Left renal pelvis (tissue), 4 donors: ENCODE data around the gene IL16. TPM values are rescaled to one million over a fixed set of nuclear protein-coding genes. Genes with fewer than 3 reads are reported as not detected.
"Not testable (repeated sequence)": the region's sequence is repeated elsewhere in the genome, so short reads cannot be mapped to it uniquely, and the experiment has no call there.

Source experiments
- DNase-seq, 4 donors: peaks; one replicate each; pipeline ENCODE4 v3.0.0-alpha.2; 2013; ENCODE audit warnings: low read depth in 4 of 4, low spot score in 3 of 4
- polyA plus RNA-seq, 4 donors: library from polyadenylated mRNA; unstranded; fragments of 120-200 nt; gene quantifications; one replicate each; pipeline ENCODE4 v1.2.1, GENCODE V29; 2013; ENCODE audit not compliant: insufficient read length in 4 of 4

Gene IL16
- polyA plus RNA-seq, 4 donors = 4.1 to 7.1 (median 5.6) TPM

DNA sequence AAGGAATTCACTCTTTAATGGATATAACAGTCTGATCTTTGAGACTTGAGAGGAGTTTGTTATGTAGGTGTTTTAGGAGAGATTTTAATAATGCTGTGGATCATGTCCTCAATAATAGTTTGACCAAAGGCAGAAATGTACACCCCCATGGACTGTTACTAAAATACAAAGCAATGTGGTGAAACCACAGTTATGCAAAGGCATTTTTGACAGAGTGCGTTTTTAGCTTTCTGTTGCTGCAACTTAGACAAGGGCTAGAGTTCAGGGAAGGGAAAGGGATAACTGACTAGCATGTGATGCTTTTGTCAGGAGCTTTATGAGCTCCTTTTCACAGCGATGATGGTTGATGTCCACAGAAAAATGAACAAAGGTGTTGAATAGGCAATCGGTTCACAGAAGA is 130.8 kb downstream of the IL16 start:
- no peak for DNase-seq

DNA sequence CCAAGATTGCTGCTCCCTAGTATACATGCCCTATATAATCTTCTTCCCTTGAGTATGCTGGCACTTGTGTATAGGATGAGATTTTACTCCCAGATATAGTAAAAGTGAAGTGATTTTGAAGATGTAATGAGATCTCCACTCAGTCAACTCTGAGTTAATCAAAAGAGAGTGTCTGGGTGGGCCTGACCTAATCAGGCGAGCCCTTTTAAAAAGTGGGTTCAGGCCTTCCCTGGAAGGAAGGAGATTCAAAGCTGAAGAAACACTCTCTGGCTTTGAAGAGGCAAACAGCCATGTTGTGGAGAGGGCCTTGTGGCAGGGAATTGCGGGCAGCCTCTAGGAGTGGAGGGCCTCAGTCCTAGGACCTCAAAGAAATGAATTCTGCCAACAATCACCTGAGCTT is 132.8 kb downstream of the IL16 start:
- no peak for DNase-seq

DNA sequence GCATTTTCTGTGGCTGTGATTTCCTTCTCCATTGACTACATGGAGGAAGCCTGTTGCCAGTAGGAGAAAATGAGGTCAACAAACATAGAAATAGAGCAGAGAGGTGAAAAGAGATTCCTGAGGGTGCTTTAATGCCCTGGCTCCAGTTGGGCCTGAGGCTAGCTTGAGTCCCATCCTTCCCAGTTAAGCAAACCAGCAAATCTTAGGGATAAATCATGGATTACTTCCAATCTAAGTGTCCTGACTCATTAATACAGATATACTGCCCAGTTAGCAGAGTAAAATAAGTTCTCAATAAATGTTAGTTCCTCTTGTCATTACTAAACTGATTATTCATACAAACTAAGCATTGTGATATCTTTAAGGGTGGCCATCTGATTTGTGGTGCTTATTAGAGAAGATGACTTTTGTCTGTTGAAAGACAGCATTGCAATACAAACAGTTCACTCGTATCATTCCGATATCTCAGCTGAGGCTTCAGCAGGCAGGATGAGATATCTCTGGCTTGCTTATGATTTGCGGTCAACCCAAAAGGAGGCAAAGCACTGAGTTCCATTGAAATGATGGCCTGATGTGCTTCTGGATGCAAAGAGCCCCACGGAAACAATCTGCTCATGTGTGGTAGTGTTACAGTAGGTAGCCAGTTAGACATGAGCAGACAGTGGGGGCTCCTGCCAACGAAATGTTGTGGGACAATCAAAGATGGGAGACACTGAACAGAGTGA is 133.8 kb downstream of the IL16 start:
- no peak for DNase-seq

DNA sequence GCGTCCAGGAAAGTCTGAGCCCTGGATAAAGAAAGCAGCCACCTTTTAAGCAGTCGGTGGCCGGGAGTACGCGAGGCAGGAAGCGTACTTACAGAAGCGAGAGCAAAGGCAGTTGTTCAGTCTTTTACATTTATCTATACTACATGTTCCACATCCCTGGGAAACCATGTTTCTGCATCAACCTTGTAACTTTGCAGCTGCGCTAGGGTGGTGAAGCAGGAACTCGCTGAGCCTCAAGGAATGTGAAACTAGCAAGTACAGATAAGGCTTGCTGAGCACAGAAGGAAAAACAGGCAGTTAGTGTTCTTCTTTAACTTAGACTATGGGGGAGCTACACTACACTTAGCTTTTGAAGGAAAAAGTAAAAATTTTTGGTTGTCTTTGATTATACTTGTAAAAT is 134.5 kb downstream of the IL16 start:
- DNase-seq = not testable (repeated sequence)

DNA sequence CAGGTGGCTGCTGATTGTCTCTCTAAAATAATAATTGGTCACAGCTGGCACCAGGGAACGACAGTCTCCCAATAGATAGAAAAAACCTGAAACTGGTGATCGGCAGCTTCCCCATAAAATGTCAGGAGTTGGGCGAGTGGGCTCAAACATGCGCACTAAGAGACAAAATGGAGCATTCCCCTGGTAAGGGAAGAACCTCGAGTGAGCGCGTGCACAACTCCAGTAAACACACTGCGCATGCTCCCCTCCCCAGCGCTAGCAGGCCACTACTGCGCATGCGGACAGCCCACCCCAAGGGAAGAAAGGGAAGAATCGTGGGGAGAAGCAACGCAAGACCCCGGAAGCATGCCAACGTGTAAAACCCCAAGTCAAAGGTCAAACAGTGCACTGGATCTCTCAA is 134.9 kb downstream of the IL16 start:
- no peak for DNase-seq

DNA sequence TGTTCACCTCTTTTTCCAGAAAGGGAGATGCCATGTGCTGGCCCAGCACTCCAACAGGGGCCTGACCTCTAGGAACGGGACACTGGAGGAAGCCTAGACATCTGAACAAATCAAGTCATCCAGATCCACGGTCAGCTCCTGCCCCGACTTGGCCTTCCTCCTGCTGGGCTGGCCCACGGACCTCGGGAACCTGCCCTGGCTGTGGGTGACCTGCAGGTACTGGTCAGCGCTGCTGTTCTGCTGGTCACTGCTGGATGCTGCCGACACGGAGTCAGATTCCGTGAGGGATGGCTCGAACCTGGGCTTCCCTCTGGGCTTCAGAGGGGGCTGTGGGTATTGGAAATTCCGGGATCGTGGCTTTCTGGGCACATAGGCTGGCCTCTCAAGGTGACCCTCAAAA is 135.6 kb downstream of the IL16 start:
- DNase-seq = no peak

DNA sequence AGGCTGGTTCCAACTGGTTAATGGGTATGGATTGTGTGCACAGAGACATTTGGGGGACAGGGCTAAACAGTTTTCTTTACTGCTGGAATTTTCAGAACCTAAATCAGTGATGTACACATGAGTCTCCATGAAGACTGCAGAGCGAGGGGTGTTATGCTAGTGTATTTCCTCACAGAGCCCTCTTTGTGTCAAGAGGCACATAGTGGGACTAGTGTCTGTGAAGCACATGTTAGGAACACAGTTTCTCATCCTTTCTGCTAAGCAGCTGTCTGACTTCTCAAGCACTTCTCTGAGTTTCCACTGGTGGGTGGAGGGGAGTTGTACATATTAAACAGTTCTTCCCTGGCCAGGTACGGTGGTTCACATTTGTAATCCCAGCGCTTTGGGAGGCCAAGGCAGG is 136.7 kb downstream of the IL16 start:
- DNase-seq = no peak

DNA sequence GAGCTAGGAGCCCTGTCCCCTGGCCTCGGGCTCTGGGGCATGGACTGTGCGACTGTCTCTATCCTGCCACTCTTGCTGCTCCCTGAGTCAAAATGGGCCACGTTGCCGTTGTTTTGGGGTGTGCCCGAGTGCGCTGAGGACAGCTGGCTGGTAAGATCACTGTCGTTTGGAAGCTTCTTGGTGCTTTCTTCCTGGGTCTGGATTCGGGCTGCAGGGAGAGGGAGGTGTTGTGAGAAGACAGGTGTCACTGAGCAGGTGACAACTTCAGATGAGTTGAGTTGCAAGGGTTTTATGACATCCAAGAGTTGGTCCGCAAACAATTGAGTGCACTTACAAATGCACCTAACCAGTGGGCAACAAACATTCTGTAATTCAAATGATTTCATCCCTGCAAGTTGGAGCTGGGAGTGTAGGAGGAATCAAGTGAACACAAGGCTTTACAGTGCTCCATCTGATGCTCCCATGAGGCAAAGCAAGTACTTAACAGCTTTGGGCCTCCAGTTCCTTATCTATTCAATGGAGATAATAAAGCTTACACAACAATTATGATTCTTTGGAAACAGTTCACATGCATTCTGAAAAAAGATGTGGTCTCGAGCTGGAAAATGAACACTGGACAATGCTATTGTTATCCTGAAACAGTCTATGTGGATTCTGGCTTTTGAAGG is 138.2 kb downstream of the IL16 start:
- DNase-seq = no peak

DNA sequence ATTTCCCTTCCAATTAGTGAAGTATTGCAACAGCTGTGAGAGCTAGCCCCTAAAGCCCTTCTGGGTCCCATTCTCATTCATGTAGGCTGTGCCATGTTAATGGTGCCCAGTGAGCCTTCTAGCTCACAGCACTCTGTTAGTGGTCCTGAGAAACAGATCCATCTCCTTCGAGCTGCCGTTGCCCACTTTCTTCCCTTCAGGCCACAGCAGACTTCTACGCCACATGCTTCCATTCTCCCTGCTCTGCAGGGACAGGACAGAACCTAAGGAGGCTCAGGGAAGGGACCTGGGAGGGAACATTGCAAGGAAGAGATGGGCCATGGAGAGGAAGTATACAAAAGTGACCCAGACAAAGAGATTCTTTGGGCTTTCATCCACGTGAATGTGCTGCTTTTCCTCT is 139.0 kb downstream of the IL16 start:
- no peak for DNase-seq

DNA sequence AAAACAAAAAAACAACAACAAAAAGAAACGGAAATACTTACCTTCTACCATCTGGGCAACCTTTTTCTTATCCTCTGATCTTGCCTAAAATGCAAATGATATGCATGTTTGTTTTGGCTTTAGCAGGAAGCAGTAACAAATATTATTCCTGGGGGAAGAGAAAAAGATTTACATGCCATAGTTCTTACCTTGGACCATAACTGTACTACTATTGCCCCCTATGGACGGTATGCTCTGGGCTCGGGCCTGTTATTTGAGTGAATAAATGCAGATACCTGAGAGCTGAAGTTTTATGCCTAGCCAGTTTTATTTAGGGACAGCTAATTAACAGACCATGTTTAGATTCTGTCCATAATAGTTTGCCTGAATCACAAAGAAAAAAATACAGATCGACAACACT is 139.9 kb downstream of the IL16 start:
- no peak for DNase-seq

DNA sequence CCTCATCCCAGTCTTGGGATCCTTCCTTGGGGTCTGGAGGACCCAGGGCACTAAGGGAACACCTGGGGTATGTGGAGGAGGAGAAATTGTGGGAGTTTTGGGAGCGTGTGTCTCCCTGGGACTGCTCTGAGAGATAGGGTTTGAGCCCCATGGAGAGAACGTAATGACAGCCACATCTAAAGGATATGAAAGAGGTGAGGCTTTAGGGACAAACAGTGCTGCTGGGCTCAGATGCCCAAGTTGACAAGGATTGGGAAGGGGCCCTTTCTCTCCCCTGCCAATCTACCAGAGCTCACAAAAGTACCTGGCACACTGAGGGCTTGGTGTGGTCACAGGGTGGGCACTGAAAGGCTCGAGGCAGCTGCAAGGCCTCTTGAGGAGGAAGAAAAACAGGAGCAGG is 140.6 kb downstream of the IL16 start:
- DNase-seq = no peak

DNA sequence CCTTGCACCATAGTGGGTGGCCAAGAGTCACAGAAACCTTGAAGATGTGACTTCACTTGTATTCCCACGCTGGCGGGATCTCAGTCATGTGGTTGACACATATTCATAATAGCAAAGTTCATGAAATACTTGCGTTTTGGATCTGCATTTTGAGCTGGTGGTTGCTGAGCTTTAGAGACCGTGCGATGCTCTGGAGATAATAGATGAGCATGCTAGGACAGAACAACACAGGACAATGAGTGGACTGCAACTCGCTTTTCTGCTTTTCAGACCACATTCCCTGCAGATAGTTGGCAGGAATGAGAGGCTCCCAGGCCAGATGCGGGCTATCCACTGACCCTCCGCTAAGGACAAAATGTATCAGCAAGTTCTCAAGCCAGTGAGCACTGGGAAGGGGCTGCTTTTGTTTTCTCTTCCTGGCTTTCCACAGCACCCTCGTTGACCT is 141.1 kb downstream of the IL16 start:
- no peak for DNase-seq

DNA sequence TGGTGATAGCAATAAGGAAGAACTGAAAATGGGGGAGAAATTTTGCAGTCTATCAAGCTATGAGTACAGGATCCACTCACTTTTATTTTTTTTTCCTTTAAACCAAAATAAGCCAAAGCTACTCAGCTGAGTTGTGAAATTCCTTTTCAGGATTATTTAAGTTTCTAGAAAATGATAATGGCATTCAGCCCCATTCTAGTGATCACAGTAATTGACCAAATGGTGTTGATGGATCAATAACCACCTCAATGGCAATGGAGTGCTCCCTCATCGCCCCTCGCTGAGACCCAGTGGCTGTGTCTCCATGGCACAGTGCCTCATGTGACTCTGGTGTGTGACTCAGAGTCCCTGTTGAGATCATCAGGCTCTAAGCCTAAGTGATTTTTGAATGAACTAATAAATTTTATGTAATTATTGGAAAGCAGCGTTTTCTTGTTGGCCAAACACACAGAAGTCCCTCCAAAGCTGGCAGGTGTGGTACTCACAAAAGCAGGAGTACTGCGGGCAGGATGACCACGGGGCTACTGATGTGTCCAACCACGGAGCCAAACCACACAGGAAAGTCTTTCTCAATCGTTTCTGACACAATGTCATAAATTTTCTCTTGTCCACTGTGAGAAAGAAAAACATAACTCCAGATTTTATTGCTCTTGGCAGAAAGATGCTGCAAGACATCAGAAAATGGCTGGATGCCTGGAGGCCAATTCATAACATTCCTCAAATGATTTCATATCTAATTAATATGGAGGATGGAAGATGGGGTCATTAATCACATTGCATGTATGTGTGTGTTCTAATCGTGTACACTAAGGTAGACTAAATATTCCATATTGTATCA is 141.7 kb downstream of the IL16 start:
- DNase-seq = peak in 2 of 4 donors; percentile 22 to 29

DNA sequence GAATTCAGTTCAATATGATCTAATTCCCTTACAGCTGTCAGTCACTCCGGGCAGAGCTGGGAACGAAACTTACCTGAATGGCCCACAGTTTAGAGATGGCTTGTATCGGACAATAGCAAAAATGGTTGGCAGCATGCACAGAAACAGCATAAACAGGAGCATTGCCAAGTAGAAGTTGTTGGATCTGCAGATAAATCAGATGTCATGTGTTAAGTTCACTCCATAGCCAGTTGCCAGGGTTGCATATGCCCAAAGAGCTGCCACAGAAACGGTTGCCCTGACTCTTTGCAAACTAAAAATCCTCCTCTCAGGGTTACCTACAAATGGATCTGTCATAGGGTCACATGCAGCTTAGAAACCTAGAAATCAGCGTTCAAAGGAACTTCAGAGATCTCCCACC is 142.6 kb downstream of the IL16 start:
- DNase-seq = no peak

DNA sequence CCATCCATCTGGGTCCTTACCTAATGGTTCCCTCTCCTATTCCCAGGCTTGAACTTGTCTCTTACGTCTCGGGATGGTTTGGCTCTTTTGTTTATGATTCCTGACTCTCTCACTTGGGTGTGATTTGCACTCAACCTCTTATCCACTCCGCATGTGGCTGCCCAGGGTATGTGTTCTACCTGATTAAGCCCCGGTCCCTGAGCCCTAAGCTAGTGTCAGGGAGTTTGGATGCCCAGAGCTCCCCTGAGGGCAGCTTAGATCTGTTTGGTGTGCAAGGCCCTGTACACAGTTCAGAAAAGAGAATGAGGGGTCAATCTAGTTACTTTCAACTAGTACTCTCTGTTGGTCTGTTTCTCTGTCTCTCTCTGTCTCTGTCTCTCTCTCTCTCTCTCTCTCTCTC is 143.2 kb downstream of the IL16 start:
- DNase-seq = no peak

DNA sequence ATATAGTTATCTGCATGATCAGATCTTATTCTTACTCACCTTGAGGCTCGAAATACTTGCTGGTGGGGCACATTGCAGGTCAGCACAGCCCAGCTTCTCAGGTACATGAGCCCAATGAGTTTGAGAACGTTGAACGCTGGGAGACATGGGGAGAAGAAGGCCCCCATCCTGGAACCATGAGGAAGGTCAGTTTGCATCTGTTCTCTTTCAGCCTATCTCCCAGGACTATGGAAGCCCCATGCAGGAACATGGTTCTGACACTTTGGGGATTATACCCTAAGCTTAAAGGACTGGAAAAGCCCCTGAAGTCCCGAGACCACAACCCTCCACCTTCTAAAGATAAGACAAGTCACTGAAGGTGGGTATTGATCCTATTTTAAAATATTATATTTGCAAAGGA is 144.7 kb downstream of the IL16 start:
- DNase-seq = no peak

DNA sequence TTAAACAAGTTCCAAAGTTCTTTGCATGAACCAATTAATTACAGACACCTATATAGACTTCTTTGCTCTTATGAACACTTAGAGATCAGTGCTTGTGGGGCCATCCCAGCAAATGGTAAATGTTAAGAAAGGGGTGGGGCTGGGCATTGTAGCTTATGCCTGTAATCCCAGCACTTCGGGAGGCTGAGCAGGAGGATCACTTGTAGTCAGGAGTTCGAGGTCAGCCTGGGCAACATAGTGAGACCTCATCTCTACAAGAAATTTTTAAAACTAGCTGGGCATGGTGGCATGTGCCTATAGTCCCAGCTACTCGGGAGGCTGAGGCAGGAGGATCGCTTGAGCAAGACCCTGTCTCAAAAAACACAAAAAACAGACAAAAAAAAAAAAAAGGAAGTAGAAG is 146.7 kb downstream of the IL16 start:
- no peak for DNase-seq

DNA sequence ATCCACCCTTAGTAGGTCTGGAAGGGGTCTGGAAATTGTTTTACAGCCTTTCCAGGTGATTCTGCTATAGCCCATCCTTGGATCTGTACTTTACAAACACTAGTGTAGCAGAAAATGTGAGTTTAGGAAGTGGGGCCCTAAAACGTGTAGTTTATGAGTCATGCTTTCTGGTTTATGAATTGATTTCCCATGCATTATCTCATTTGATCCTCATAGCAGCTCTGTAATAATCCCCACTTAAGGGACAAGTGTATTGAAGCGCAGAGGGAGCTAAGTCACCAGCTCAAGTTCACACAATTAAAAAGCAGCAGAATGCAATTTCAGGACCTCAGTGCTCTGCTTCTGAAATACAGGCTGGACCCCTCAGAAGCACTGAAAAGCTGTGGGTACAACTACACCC is 149.9 kb downstream of the IL16 start:
- DNase-seq = no peak

DNA sequence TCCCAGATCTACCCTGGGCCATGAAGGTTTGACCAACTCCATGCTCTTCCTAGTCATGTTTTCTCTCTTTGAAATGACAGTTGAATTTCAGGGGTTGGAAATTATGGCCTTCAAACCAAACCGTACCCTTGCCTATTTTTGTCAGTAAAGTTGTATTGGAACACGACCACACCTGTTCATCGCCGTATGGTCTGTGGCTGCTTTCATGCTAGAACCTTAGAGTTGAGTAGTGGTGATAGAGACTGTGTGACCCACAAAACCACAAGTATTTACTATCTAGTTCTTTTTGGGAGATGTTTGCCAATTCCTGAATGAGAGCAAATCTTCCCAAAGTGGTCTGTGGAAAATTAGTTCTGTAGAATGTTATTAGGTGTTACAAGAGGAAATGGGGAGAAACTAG is 151.2 kb downstream of the IL16 start:
- no peak for DNase-seq

DNA sequence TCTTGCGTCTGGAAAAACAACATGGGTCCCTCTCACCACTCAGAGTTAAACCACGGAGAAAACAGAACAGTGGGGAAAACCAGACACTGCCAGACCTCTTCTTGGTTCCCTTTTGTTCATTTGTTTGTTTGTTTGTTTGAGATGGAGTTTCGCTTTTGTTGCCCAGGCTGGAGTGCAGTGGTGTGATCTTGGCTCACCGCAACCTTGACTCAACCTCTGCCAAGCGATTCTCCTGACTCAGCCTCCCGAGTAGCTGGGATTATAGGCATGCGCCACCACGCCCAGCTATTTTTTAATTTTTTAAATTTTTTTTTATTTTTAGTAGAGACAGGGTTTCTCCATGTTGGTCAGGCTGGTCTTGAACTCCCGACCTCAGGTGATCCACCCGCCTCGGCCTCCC is 152.0 kb downstream of the IL16 start:
- not testable (repeated sequence) for DNase-seq

DNA sequence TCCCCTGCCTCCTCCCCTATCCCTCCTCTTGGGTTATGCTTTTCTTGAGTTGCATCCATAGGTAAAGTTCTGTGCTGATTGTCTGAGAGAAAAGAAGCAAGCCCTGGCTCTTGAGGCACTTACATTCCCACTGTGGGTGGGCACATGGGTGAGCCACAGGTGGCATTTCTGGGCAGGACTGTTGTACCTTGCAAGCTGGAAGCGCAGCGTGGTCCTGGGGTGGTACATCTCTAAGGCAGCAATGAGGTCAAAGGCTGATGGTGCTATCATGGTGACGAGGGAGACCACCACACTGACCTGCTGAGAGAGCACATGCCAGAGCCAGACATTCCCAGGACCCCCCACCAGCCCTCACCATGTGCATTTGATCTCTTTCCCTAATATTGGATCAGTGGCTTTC is 152.6 kb downstream of the IL16 start:
- no peak for DNase-seq

DNA sequence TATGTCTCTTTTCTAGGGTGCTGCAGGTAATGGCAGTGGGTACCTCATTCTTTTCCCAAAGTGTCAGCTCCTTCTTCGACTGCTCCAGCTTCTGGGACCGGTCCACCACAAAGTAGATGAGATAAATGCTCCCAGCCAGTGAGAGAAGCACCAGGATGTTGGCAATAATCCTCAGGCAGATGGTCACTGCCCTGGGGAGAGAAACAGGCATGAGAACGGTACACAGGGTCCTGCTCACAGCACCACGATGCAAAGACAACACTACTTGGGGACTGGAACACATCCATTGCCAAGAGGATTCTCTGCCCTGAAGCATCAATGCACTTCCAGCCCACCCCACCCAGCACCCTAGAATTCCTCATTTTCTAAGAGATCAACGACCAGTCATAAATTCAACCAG is 155.0 kb downstream of the IL16 start:
- DNase-seq = no peak
